ENCODE results near the gene CCDC181.
A peak's percentile ranks its signal among the peaks of the same experiment; 100 is the strongest.

The CCDC181 gene

GRCh38 chr1:169371404-169371803, 55.9 kb downstream of the CCDC181 start:
- peaks cover 6 to 58% (median 43%) of the 10 kb centered on the region in 11 experiments for H3K36me3 ChIP-seq
- no peaks in the 10 kb centered on the region for H4K20me1 ChIP-seq

DNA sequence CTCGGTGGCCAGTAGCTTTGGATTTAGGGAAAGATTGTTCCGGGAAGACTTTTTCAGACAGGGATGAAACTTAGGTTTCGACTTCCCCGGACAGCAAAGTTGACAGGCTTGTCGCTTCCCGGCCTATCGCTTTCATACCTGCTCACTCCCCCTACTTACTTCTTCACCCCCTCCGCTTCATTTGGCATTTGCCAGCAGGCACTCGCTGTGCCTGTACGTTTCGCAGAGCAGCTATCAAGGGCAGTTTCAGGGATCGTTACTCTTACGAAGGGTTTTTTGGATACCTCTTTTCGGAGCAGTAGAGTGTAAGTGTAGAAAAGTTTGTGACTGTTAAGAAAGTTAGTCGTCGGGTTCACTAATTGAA, 58.9 kb downstream of the CCDC181 start:
- H3K4me3 ChIP-seq = peak overlapping the region; percentile 77 to 95 (median 86)
- peaks cover 11 to 41% (median 32%) of the 10 kb centered on the region in 10 experiments for H3K4me1 ChIP-seq
- H3K4me2 ChIP-seq = peak overlapping the region; percentile 56 to 92 (median 73)
- H3K9me3 ChIP-seq (replicated peaks in 1 of 11) = peaks cover 14 to 22% (median 18%) of the 10 kb centered on the region in 11 experiments
- no peaks in the 10 kb centered on the region for H3K27me3 ChIP-seq
- peak overlapping the region; percentile 67 to 85 (median 83) for H3K9ac ChIP-seq
- H3K27ac ChIP-seq = peak overlapping the region; percentile 76 to 92 (median 87)
- peaks cover 17 to 53% (median 41%) of the 10 kb centered on the region in 11 experiments; a peak in 21 of 22 replicates for H3K36me3 ChIP-seq
- no peak for TF ChIP-seq Cebpa-rat (IDR thresholded peaks at IDR 0.05)
- H4K20me1 ChIP-seq = no peaks in the 10 kb centered on the region

More at GRCh38 chr1:169371404-169371803, 55.9 kb downstream of the CCDC181 start:
- TF ChIP-seq Cebpa-rat (IDR thresholded peaks at IDR 0.05) = no peak
- no peak overlapping the region for H3K4me3 ChIP-seq
- H3K4me2 ChIP-seq = peak overlapping the region in 5 of 11 experiments; percentile 2 to 25 (median 16); a peak in 4 of 22 replicates
- peaks cover 10 to 41% (median 29%) of the 10 kb centered on the region in 10 experiments for H3K4me1 ChIP-seq
- no peak overlapping the region for H3K9ac ChIP-seq
- no peaks in the 10 kb centered on the region for H3K27me3 ChIP-seq
- no peak overlapping the region for H3K27ac ChIP-seq
- H3K9me3 ChIP-seq (replicated peaks in 1 of 11) = no peaks in the 10 kb centered on the region

- Histone ChIP-seq H3K4me2 (peak within 1 kb of the TSS; percentile 75 to 93 (median 87)), H3K27me3 (no peaks in the 10 kb centered on the region), H3K9ac (peak within 1 kb of the TSS; percentile 67 to 85 (median 83)), H3K36me3 (peaks cover 17 to 47% (median 37%) of the 10 kb centered on the region in 11 experiments; a peak in 21 of 22 replicates), H3K27ac (peak within 1 kb of the TSS; percentile 76 to 92 (median 87)), H3K4me1 (peaks cover 13 to 43% (median 33%) of the 10 kb centered on the region in 10 experiments), H4K20me1 (no peaks in the 10 kb centered on the region), H3K4me3 (peak within 1 kb of the TSS; percentile 77 to 95 (median 86)), H3K9me3 (replicated peaks in 1 of 11) (peaks cover 14 to 22% (median 18%) of the 10 kb centered on the region in 11 experiments)
- no peak for TF ChIP-seq Cebpa-rat (IDR thresholded peaks at IDR 0.05)
Observed at GRCh38 chr1:169367686-169368405, 59.4 kb downstream of the CCDC181 start, which contains the start of the genes BLZF1 and NME7. BLZF1 (plus strand) TSS chr1:169368195; CDS start chr1:169369523, 1,328 bp downstream. NME7 (minus strand) TSS chr1:169367797; CDS start chr1:169367710, 87 bp downstream.

DNA sequence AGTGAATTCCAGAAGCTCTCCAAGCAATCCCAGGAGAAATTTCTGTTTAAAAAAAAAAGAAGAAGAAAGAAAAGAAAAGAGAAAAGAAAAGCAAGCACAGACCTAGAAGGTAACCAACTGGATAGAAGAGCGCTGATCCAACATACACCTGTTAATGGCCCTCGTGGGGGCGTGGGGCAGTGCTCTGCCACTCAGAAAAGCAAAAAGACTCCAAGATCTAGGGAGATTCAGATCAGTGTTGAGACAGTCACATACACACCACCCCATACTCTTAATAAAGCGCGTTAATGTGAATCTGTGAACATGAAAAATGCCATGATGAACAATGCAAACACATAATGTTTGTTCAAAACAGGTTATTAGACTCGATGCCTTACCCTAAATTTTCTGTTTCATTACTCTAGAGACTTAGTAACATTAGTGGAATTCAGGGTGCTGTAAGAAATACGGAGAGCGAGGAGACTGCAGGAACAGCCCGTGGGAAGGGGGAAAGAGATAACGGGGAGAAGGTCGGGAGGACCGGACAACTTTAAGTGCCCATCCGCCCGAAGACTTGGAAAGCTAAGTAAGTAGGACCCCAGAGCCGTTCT, 60.1 kb downstream of the CCDC181 start:
- H3K4me3 ChIP-seq = peak overlapping the region; percentile 77 to 95 (median 86)
- H3K27ac ChIP-seq = peak overlapping the region in 10 of 11 experiments; percentile 76 to 92 (median 88); a peak in 19 of 22 replicates
- H3K36me3 ChIP-seq = peaks cover 12 to 41% (median 30%) of the 10 kb centered on the region in 11 experiments; a peak in 21 of 22 replicates
- TF ChIP-seq Cebpa-rat (IDR thresholded peaks at IDR 0.05) = no peak
- peaks cover 13 to 43% (median 33%) of the 10 kb centered on the region in 10 experiments for H3K4me1 ChIP-seq
- H3K9ac ChIP-seq = peak overlapping the region; percentile 67 to 85 (median 83); a peak in 21 of 22 replicates
- H4K20me1 ChIP-seq = no peaks in the 10 kb centered on the region
- H3K9me3 ChIP-seq (replicated peaks in 1 of 11) = peaks cover 14 to 22% (median 18%) of the 10 kb centered on the region in 11 experiments
- H3K27me3 ChIP-seq = no peaks in the 10 kb centered on the region
- H3K4me2 ChIP-seq = peak overlapping the region; percentile 75 to 93 (median 87)

- Histone ChIP-seq H4K20me1 (no peaks in the 10 kb centered on the region), H3K27ac (no peak overlapping the region), H3K36me3 (peaks cover 8 to 19% (median 14%) of the 10 kb centered on the region in 11 experiments; a peak in 18 of 22 replicates), H3K4me1 (peaks cover 12 to 30% (median 22%) of the 10 kb centered on the region in 10 experiments), H3K9ac (no peak overlapping the region), H3K9me3 (replicated peaks in 1 of 11) (peaks cover 14 to 22% (median 18%) of the 10 kb centered on the region in 11 experiments), H3K4me2 (no peak overlapping the region), H3K4me3 (no peak overlapping the region; a peak in 1 of 20 replicates), H3K27me3 (no peaks in the 10 kb centered on the region)
- no peak for TF ChIP-seq Cebpa-rat (IDR thresholded peaks at IDR 0.05)
Observed at GRCh38 chr1:169364948-169365347, 62.3 kb downstream of the CCDC181 start.

DNA sequence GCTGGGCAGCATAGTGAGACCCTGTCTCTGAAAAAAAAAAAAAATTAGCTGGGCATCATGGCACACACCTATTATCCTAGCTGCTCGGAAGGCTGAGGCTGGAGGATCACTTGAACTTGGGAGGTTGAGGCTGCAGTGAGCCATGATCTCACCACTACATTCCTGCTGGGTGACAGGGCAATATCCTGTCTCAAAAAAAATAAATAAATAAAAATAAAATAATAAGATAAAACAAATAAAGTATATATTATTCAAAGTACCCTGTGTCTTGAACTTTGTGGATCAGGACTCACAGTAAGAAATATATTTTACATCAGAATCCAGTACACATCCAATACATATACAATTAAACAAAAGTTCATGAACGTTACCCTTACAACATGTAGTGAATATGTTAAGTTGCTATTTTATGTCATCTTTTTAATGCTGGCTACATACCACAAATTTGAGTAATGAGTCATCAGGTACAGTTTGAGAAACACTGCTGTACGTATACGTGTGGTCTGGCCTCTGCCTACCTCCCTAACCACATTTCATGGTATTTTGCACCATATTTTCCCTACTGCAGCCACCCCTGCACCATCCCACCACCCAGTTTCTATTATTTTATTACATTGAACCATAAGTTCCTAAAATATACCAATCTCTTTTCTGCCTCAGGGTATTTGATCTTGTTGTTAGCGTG, 64.1 kb downstream of the CCDC181 start:
- Histone ChIP-seq H3K9ac (no peak overlapping the region), H3K4me2 (peak overlapping the region in 4 of 11 experiments; percentile 7 to 27 (median 14); a peak in 3 of 22 replicates), H3K36me3 (peaks cover 6 to 16% (median 12%) of the 10 kb centered on the region in 11 experiments; a peak in 14 of 22 replicates), H3K9me3 (replicated peaks in 1 of 11) (peaks cover 14 to 22% (median 18%) of the 10 kb centered on the region in 11 experiments), H3K27me3 (no peaks in the 10 kb centered on the region), H3K4me3 (no peak overlapping the region), H3K27ac (no peak overlapping the region), H4K20me1 (no peaks in the 10 kb centered on the region), H3K4me1 (peaks cover 9 to 17% (median 13%) of the 10 kb centered on the region in 10 experiments)
- TF ChIP-seq Cebpa-rat (IDR thresholded peaks at IDR 0.05) = no peak

DNA sequence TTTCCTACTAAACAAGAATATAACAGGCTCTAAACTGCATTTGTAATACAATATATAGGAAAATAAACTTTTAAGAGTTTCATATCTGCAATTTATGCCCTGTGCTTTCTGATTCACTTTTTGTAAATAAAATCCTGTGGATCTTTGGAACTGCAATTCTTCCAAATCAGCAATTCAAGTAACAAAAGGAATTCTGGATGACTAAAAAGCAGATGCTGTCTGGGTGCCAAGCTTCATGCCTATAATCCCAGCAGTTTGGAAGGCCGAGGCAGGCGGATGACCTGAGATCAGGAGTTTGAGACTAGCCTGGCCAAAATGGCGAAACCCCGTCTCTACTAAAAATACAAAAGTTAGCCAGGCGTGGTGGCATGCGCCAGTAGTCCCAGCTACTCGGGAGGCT, 66.0 kb downstream of the CCDC181 start:
- H3K36me3 ChIP-seq = peaks cover 6 to 16% (median 12%) of the 10 kb centered on the region in 11 experiments; a peak in 14 of 22 replicates
- H4K20me1 ChIP-seq = no peaks in the 10 kb centered on the region
- TF ChIP-seq Cebpa-rat (IDR thresholded peaks at IDR 0.05) = no peak
- H3K9ac ChIP-seq = no peak overlapping the region
- H3K4me3 ChIP-seq = no peak overlapping the region
- no peaks in the 10 kb centered on the region for H3K27me3 ChIP-seq
- H3K4me1 ChIP-seq = peaks cover 0 to 6% (median 3%) of the 10 kb centered on the region in 10 experiments; a peak in 7 of 20 replicates
- no peak overlapping the region for H3K4me2 ChIP-seq
- H3K9me3 ChIP-seq (replicated peaks in 1 of 11) = peaks cover 14 to 22% (median 18%) of the 10 kb centered on the region in 11 experiments
- H3K27ac ChIP-seq = no peak overlapping the region

DNA sequence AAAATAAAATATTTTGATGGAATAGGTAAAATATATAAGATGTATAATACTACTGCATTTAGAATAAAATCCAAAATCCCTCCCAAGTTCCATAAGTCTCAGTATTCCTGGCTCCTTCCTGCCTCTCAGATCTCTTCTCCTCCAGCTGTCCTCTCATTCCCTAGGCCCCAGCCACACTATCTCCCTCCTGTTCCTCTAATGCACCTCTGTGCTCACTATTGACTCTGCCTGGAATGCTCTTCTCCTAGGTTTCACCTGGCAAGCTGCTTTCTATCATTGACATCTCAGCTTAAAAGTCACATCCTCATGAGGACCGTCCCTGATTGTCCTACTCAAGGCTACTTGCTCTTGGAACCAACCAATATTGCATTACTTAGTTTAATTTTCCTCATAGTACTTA, 66.9 kb downstream of the CCDC181 start:
- TF ChIP-seq Cebpa-rat (IDR thresholded peaks at IDR 0.05) = no peak
- no peak overlapping the region for H3K9ac ChIP-seq
- no peak overlapping the region for H3K4me2 ChIP-seq

More for the DNA sequence above, 66.9 kb downstream of the CCDC181 start:
- H3K4me3 ChIP-seq = no peak overlapping the region
- H3K27me3 ChIP-seq = no peaks in the 10 kb centered on the region
- no peaks in the 10 kb centered on the region for H4K20me1 ChIP-seq
- H3K27ac ChIP-seq = no peak overlapping the region
- peaks cover 12 to 16% (median 13%) of the 10 kb centered on the region in 11 experiments for H3K9me3 ChIP-seq (replicated peaks in 1 of 11)
- H3K36me3 ChIP-seq = peaks cover 5 to 12% (median 12%) of the 10 kb centered on the region in 11 experiments; a peak in 14 of 22 replicates
- peaks cover 0 to 6% (median 3%) of the 10 kb centered on the region in 10 experiments; a peak in 4 of 20 replicates for H3K4me1 ChIP-seq

Measured in BLaER1 treated with 17β-estradiol and CSF1 and Interleukin-3, amounts not matched to agents 10 nM and 100 nM (cell line).